Activated T-cell treated with anti-CD3 and anti-CD28 coated beads for 24 hours (primary cell): ENCODE results near the gene CPNE5.

Experiments used
- DNase-seq: peaks from one replicate; pipeline ENCODE4 v3.0.0-alpha.2; 2020; ENCODE audit warnings: low read depth

The CPNE5 gene

DNA sequence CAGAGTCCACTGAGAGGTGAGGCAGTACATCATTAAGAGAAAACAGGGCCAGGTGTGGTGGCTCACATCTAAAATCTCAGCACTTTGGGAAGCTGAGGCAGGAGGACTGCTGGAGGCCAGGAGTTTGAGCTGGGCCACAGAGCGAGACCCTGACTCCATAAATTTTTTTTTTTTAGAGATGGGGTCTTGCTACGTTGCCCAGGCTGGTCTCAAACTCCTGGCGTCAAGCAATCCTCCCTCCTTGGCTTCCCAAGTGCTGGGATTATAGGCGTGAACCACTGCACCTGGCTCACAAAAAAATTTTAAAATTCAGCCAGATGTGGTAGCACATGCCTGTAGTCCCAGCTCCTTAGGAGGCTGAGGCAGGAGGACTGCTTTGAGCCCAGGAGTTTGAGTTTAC is 18.1 kb upstream of the CPNE5 start:
- DNase-seq: no peak

DNA sequence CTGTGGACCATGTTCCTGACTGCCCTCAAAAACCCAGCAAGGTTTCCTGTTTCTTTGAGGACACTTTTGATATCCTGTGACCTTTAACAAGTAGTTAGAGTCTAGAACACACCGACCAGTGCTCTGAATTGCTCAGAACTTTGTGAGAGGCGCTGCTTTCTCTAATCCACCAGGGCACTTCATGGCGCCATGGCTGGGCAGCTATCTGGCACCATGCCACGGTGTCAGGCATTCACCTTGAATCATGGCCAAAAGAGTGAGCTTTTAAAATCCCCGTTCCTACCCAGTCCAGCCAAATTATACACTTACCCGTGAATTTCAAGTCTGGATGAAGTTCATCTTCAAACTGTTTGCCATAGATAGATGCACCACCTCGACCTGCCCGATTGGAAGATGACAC is 17.0 kb upstream of the CPNE5 start:
- no peak for DNase-seq

DNA sequence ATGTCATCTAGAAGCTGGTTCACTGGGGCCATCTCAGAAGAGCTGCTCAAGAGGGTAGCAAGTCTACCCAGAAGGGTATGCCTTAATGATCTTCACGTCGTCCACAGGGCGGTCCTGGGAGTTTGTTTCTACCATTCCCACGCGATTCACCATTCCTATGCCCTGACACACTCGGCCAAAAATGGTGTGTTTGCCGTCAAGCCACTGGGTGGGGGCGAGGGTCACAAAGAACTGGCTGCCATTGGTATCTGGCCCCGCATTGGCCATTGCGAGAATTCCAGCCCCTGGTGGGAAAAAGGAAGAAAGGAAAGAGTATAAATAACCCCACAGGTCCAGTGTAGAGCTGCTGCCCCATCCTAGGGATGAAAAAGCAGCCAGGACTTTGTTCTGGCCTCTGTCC is 16.5 kb upstream of the CPNE5 start:
- no peak for DNase-seq

- no peak for DNase-seq
Observed at GRCh38 chr6:36853325-36853724, 14.1 kb upstream of the CPNE5 start.

DNA sequence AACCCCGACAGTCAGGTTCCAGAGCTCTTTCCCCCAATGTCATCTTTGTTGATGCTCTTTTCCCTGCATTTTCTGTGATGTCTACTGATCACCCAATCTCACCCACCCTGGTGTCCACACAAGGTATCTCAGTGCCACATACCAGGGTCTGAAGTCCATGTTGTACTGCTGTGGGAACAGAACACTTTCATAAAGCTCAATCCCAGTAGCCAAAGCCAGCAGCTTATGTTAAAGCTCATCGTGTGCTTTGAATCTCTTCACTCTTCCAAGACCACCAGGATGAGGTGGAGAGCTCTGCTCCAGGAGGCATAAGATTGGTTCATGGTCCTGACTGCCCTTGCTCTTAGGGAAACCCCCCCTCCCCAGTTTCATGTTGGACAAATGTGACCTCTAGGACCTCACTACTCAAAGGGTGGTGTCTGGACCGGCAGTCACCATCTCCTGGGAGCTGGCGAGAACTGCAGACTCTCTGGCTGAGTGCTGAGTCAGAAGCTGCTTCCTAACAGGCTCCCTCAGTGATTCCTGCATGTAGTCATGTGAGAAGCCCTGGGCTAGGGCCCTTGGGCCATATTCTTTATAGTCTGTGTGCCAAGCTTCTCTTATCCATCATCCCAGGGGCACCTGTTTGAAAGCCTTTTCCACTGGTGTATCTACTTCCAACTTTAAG is 13.4 kb upstream of the CPNE5 start:
- DNase-seq: no peak

DNA sequence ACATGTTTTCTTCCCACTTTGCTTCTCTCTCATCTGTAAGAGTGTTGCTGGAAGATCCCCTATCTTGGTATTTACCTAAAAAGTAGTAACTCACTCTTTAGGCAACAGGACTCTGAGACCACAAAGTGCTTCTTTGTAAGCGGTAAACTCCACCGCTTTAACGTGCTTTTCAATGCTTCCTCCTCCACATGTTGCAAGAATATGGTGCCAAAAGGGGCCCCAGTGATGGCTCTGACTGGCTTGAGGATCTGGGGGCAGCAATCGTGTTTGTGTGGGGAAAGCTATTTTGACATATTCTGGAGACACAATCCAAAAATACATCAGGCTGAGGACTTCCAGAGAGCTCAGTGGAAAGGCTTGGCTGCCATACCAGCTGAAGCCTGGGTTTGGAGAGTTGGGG is 12.4 kb upstream of the CPNE5 start:
- no peak for DNase-seq

DNA sequence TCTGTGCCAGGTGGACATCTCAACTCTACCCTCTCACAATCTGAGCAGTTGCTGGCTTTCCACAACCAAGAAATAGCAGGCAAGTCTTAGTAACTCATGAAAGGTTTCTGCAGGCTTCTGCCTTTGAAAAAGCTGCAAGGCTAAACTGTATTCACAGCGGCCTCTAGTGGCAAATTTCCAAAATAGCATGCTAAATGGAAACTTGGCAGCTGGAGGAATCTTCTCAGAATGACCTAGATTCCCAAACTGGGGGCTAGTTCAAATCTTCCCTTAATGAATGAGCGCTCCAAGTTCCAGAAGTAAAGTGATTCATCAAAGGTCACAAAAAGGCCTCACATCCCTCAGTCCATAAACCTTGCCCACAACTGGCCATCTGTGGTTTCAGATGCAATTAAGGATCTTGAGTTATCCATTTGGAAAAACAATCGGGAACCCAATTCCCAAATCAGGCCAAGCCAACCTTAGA is 11.9 kb upstream of the CPNE5 start:
- DNase-seq: peak; percentile 21

DNA sequence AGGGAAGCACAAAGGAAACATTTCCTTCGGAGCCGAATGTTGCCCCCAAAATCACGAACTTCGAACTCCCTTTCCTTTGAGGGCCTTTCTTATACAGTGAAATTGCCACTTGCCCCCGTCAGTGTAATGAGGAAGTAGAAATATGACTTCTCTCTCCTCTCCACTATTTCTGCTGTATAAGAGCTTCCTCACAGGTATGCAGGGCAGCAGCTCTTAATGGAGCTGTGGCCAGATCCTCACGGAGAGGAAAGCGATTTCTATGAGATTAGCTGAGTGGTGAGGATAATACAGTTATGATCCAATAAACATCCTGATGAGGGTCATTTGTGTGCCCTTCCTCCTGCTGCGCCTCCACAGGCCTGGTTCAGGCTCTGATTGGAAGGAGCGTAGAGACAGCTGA is 10.8 kb upstream of the CPNE5 start:
- no peak for DNase-seq

DNA sequence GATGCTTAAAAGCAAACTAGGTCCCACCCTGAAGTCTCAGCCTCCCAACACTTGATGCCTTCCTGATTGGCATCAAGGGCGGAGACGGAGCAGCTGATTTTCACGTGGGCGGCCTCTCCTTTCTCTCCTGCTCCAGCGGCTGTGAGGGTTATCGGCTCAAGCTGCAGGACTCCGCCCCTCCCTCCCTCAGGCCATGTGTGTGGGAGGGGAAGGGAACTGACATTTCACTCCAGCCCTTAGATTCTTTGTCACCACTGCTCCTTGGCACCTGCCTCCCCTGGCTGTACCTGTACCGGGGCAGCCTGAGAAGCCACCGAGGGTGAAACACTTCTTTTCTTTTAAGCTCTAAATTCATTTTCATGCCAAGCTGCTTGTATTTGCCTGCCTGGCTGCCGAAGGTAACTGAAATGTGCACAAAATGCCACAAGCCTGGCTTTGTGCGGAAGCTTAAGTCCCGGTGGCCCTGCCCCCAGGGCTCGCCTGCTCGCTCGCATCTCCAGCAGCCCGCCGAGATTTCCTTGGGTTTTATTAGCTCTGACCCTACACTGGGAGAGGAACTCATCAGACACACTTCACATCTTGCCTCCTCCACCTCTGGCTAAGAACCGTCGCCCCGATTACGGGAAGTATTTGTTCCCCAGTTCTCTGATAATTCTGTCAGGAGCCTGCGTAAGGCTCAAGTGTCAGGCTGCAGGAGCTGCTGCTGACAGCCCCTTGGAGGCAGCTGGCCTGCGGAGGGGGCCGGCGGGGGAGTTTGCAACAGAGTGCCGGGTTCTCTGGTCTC is 9.6 kb upstream of the CPNE5 start:
- DNase-seq: no peak

DNA sequence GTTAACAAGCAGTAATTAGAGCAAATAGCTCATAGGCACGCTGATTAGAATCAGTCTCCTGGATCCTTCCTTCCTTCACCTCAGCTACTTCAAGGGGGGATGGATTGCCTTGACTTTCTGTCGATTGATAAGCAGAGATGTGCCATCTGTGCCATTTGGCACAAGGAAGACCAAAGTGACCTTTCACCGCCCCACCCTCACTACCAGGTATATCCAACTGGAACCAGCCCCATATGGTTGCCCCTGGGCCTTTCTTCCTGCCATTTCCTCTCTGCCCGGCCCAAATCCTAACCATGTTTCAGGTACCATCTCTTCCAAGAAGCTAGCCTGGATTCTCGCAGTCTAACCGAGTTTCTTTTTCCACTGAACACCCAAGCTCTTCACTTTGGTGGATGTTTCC is 8.7 kb upstream of the CPNE5 start:
- DNase-seq: no peak

DNA sequence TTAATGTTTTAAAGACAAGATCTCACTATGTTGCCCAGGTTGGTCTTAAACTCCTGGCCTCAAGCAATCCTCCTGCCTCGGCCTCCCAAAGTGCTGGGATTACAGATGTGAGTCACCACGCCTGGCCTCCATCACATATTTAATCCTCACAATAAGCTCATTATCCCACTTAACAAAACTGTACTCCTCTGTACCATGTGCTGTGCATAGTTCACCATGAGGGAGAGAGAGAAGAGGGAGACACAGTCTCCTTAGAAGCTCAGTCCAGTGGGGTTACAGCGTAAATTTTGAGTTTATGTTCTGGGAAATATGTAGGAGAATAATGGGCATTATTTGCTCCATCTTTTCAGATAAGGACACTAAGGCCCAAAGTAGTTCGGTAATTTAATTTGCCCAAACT is 7.9 kb upstream of the CPNE5 start:
- no peak for DNase-seq

GRCh38 chr6:36845233-36845632 is 6.0 kb upstream of the CPNE5 start:
- DNase-seq: no peak

DNA sequence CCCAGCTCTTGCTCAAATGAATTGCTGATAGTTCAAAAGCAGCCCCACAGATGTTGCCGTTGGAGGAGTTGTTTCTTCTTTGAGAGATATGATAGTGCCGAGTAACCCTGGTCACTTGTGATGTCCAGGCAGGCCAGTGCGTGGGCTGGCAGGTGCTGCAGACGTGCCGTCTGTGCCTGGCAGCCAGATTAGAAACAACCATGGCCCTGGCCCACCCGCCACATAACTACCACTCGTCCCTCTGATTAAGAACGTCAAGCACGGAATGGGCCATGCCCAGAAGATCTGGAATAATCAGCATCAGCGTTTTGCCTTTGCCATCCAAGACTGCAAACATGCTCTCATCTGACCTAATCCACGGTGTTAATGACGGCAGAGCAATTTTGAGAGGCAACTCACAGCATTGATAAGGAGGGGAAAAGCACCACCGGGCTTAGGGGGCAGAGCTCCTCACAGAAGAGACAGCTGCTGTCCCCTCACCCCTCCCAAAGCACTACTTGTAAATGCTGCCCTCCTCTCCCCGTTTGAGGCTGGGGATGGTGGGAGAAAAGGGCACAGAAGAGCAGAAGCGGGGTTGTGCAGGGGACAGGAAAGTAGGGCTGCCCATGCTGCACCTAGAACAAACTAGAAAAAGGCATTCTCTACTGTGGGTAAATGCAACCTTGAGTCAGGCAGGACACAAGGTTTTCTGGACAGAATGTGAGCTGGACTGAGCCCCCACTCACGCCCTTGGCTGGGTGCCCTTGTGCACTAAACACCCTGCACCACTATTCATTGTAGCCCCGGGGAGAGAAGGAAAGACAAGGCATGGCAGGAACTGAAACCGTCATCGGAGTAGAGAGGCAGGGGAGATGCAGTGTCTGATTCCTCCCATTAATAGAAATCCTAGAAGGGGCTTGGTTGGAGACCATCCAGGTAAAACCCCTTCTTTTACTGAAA is 5.3 kb upstream of the CPNE5 start:
- no peak for DNase-seq

DNA sequence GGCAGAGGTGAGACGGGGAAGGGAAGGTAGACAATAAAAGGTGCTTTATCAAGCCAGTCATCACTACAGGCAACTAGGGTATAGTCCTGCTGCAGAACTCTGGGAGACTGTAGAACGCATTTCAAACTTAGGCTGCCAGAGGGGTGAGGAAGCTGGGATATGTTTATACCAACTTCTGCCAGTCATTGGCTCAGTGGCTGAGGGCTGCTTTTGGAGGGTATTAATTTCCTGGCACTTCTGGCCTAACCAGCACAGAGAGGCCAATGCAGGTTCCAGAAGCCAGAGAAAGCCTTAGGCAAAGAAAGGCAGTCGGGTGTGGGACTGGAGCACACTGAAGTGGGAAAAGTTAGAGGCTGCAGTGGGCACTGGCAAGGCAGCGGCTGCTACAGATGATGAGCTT is 3.9 kb upstream of the CPNE5 start:
- DNase-seq: no peak

- DNase-seq: no peak
Observed at GRCh38 chr6:36841756-36842155, 2.5 kb upstream of the CPNE5 start.

GRCh38 chr6:36840432-36841403 is 1.5 kb upstream of the CPNE5 start:
- peak; percentile 19 for DNase-seq

DNA sequence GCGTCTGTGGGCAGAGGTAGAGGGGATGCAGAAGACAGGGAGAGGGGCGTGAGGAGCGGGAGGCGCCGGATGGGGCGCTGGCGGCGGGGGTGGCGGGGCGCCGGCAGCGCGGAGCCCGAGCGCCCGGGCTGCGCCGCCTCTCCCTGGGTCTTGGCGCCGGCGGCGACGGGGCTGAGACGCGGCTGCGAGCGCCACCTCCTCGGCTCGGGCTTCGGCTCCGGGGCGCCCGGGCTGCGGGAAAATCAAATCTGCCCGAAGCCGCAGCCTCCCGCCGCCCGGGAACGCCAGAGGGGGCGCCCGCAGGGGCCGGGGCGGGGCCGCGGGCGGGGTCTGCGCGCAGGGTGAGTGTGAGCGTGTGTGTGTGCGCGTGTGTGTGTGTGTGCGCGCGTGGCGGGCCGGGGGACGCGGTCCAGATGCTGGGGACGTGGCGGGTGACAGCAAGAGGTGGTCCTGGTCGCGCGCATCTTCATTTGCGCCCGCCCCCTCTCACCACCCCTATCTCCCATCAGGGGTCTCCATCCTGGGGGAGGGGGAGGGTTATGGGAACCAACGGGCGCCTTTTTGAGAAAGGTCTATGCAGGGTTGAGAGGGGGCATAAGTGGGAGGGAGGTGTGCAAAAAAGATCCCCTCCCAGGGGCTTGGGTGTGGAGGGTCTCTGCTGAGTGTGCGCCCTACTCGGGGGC is 646 bp upstream of the CPNE5 start:
- DNase-seq: peak; percentile 20

DNA sequence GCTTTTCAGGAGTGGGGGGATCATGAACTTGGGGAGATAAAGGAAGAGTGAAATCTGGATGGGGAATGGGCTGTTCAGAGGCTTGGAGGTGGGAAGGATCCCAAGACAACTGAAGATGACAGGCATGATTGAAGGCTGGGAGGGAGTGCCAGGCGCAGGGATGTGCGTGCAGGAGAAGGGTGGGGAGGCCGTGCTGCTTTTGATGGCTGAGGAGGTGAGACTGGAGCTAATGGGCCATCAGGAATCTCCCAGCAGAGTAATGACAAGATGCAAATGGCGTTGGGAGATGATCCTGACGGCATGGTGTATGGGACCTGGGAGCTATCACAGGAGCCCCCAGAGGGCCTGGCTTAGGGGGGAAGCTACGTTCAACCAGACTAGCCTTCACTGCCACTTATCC is 1.6 kb downstream of the CPNE5 start:
- no peak for DNase-seq

DNA sequence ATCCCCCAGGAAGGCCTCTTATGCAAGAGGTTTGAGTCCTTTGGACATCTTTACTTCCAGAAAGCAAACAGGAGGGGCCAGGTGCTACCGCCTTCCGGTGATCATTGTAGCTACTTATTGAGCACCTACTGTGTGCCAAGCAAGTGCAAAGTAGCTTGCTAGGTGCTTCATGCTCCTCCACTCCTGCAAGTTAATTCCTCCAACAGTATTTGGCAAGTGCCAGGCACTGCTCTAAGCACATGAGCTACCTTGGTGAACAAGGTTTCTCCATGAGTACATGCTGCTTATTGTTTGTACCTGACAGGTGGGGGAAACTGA is 2.3 kb downstream of the CPNE5 start:
- DNase-seq: no peak

GRCh38 chr6:36836111-36837021 is 2.9 kb downstream of the CPNE5 start:
- no peak for DNase-seq
